LNCaP clone FGC (cell line): ENCODE results near the gene ZNF550.

Experiments used
- DNase-seq: peaks from one replicate; pipeline ENCODE4 v3.0.0-alpha.2; 2011; ENCODE audit warnings: low read depth
- H3K4me3 ChIP-seq: 2 replicates; pipeline ENCODE4 v1.5.1; 2011; ENCODE audit warnings: mild to moderate bottlenecking, low read depth, low read length, control low read depth
- TF ChIP-seq, protein P1 (sequence below): IDR thresholded peaks from 2 replicates; pipeline ENCODE4 v1.5.1; 2012; ENCODE audit warnings: mild to moderate bottlenecking; ENCODE audit not compliant: control insufficient read depth, insufficient read depth; ENCODE audit errors: extremely low read depth

Gene ZNF550

DNA sequence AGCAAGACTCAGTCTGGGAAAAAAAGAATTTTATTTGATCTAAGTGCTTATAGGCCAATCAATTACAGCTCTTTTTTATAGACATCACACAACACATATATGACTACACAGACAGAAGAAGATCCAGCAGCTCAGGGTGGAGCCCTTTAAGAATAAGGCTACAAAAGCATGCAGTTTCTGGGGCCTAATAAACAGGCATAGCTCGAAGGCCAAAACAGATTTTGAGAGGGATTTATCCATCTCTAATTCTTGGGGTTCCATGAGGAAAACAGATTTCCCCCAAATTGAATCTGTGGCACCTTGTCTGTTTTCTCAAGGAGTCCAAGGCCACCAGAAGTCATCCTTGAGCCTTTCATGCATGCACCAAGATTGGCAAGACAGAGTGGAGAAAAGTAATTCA is 3.9 kb upstream of the ZNF550 start:
- TF ChIP-seq, protein P1, sequence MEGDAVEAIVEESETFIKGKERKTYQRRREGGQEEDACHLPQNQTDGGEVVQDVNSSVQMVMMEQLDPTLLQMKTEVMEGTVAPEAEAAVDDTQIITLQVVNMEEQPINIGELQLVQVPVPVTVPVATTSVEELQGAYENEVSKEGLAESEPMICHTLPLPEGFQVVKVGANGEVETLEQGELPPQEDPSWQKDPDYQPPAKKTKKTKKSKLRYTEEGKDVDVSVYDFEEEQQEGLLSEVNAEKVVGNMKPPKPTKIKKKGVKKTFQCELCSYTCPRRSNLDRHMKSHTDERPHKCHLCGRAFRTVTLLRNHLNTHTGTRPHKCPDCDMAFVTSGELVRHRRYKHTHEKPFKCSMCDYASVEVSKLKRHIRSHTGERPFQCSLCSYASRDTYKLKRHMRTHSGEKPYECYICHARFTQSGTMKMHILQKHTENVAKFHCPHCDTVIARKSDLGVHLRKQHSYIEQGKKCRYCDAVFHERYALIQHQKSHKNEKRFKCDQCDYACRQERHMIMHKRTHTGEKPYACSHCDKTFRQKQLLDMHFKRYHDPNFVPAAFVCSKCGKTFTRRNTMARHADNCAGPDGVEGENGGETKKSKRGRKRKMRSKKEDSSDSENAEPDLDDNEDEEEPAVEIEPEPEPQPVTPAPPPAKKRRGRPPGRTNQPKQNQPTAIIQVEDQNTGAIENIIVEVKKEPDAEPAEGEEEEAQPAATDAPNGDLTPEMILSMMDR, result no peak
- no peak for DNase-seq
- H3K4me3 ChIP-seq, result no peak overlapping the region

DNA sequence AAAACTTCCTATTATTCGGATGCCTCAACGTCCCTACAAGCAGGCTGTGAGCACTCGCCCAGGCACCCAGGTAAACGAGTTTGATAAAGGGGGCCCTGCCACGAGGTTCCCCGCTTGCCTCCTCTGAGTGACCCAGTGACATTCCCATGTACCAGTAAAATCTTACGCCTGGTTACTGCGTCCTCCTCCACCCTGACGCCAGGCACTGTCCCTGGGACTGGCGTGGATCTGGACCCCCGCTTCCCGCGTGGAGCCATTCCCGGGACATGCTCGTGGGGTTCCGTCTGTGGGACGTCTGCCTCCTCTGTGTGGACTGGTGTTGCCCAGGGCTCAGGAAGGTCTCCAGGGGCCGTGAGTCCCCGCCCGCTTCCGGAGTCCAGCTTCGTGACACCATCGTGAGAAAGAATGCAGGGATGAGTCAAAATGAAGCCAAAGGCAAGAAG is 407 bp upstream of the ZNF550 start:
- H3K4me3 ChIP-seq, result peak overlapping the region; percentile 96
- TF ChIP-seq, protein P1, result no peak
- DNase-seq, result no peak

DNA sequence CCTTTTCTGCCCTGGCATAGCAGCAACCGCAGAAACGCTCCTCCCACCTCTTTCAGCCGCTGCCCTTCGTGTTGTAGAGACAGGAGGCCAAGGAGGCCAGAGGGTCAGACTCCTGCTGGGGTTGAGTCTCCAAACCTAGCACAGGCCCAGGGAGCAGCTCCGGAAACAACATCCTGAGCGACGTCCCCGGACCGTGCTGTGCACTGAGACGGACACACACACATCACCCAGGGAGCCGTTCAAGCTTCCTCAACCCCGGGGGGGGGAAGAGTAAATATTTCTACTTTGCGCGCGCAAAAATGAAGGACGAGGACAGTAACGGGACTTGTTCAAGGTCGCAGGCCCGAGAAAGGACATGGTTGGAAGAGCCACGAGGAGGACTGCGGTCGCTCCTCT is 657 bp downstream of the ZNF550 start:
- H3K4me3 ChIP-seq, result peak overlapping the region; percentile 96
- TF ChIP-seq, protein P1, result no peak
- no peak for DNase-seq

DNA sequence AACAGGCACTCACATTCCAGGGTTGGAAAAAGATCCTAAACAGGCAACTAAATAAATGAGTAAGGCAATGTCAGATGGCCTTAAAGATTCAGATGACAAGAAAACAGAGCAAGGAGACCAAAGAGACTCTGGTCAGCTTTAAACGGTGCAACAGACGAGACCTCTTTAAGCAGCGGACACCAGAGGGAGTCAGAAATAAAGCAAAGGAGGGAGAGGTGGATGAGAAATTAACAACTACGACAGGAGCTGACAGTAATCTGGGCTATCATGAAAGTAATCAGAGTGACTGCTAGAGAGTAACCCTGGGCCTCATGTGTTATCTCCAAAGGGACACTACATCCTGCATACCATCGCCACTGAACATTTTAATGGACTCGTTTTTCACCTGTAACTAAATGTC is 1.1 kb downstream of the ZNF550 start:
- TF ChIP-seq, protein P1, result 0 out of 2 replicates have a peak, but pooled peaks have one; percentile 28
- DNase-seq, result no peak
- H3K4me3 ChIP-seq, result peak overlapping the region; percentile 96

DNA sequence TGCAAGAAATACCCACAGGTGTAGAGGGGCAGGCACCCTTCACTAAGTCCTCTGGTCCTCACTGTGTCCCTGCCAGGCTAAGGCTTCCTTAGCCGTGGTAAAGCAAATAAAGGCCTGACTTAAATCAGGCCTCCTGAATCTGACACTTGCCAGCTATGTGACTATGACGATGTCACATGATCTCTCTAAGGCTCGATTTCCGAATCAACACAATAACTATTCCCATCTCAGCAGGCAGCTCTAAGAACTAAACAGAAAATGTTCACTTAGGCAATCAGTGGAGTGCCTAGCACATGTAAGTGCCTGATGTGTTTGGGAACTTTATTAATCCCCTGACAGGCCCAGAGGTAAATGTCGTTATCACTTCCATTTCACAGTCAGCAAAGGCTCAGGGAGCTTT is 2.0 kb downstream of the ZNF550 start:
- H3K4me3 ChIP-seq, result peak overlapping the region; percentile 96
- DNase-seq, result peak; percentile 19
- TF ChIP-seq, protein P1, result no peak

DNA sequence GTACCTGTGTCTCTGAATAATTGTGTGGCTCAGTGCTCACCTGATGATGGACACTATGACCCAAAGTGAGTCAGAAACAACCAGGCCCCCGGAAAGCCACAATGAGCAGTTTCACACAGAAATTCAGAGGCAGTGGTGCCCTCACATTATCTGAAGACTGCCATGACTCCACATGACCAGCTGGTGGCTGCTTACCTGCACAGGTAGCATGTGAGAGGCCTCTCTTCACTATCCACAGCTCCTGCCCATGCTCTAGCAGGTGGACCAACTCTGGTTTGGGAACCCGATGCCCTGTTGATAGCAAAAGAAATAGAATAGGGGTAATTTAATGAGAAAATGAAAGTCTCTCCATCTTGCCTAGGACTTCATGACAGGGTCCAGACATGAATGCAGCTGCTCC is 7.2 kb downstream of the ZNF550 start:
- DNase-seq, result no peak
- no peak overlapping the region for H3K4me3 ChIP-seq
- TF ChIP-seq, protein P1, result no peak

DNA sequence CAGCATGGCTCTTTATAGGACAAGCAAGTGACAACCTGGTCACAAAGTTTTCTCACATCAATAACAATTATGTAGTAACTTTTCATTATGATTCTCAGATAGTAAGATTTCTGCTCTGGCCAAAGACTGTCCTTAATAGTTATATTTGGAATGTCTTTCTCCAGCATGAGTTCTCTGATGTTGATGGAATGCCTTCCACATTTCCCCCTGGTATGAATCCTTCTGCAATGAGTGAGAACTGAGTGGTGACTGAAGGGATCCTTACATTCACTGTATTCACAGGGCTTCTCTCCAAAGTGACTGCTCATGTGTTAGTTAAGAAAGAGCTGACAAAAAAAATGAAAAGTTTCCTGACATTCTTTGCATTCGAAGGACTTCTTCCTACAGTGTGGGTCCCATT is 13.2 kb downstream of the ZNF550 start:
- TF ChIP-seq, protein P1, result no peak
- DNase-seq, result no peak
- no peak overlapping the region for H3K4me3 ChIP-seq
